ENCODE measurements around the gene LPXN.

Gene LPXN

DNA sequence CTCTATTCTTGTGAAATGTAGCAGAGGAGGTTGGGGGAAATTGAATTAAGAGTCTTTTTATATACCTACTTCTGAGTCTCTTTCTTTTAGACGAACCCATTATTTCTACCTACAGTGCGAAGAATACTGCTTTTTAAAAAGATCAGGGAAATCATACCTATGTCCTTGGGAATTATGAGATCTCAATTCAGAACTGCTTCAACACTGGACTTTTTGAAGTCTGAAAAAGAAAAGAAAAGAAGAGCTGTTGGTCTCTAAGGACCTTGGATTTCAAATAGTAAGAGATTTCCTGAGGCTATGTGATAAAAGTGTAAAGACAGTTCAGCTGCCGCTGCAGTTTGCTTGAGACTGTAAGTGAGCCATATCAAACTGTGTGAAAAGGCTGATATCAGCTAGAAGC is 64.0 kb downstream of the LPXN start:
- no peak for DNase-seq

DNA sequence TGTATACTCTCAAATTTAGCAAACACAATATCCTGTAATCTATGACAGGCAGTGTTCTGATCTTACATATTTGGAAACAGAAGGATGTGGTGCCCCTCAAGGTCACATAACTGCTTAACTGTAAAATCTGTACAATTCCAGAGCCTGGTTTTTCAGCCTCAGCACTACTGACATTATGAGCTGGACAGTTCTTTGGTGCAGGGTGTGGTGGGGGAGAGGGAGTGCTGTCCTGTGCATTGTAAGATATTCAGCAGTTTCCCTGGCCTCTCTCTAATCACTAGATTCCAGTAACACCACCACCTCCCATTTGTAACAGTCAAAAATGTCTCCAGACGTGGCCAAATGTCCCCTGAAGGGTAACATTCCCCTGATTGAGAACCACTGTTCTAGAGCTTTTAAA is 65.9 kb downstream of the LPXN start:
- DNase-seq, result no peak

DNA sequence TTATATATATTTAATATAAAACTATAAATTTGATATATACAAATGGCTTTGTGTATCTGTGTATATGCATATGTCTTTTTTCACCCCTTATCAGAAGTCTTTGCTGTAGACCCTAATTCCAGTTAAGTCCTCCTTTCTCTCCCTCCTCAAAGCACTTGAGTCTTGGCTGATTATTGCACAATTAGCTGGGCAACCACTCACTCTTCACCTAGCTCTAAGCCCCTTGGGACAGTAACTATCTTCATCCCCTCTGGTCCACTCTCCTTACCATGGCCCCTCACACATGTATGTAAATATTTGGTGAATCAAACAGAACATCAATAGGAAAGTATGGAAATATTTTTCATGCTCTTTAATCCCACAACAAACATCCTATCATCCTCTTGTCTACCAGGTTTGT is 66.8 kb downstream of the LPXN start:
- DNase-seq, result no peak

DNA sequence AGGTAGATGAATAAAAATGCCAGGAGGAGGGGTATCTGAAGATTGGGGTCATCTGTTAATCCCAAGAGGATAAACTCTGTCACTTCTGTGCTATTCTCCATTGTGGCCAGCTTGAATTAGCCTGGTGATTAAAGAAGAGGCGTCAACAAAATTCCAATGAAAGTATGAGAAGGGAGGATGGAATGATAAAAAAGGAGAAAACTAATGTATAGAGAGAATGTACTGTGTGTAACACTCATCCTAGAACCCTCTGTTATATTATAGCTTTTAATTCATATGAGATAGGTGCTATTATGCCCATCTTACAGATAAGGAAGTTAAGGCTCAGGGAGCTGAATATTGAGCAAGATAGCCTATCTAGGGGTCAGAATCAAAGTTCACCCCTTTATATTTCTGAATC is 67.7 kb downstream of the LPXN start, which contains the start of gene OR5B21:
OR5B21 (minus strand) TSS at position 101 of the 400 bp plus-strand sequence; CDS start at position 101, 0 bp downstream.
- no peak for DNase-seq

DNA sequence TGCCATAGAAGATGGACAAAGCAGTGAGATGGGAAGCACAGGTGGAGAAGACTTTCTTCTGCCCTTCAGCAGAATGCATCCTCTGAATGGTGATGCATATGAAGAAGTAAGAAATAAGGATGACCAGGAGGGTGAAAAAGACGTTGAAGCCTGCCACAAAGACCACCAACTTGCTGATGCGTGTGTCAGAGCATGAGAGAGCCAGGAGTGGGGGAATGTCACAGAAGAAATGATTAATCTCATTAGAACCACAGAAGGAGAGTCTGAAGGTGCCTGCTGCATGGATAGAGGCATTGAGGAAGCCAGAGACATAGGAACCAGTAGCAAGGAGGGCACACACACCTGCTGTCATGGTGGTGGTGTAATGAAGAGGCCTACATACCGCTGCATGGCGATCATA is 68.3 kb downstream of the LPXN start:
- no peak for DNase-seq

DNA sequence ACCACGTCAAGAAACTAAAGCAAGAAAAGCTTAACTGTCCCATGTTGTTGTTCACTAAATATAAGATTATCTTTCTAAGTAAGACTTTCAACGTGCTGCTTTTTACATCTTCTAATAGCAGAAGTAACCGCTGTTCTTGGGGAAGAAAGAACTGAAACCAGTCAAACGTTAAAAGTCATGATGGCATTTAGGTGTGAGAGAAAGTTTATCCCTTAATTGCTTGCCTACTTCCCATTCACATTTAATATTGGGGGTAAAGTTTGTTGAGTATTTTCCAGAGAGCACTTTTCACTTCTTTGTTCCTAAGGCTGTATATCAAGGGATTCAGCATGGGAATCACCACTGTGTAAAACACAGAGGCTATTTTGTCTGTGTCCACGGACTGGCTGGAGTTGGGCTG is 68.7 kb downstream of the LPXN start:
- DNase-seq, result no peak

DNA sequence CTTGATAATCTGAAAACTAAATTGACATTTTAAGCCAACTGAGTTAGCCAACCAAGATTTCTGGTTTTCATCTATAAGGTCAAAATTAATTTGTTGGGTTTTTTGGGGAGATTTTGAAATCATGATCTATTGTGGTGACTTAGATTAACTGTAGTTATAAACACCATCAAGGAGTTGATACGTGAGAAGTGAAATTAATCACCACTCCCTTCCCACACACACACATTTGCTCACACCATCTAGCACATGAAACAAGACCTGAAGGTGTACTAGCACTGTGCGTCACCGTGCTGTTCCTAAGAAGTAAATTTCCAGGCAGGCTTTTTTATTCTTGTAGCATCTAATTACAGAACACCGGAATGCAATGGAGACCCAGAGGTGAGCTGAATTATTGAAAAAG is 69.8 kb downstream of the LPXN start:
- DNase-seq, result no peak

DNA sequence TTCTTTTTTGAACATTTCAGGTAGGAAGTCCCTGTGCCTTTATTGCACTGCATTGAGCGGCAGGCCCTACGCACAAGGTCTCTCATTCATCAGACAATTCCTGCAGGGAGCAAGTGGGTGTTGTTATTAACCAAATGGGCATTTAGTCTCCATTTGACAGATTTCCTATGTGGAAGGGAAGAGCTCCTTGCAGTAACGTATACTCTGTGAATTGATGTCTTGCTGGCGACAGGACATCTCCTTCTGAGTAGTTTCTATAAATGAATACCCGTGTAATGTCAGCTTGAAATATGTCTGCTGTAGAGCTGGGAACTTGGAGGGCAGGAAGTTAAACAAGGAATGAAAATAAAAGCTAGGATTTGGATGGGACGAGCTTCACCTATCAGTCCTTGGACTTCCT is 71.4 kb downstream of the LPXN start:
- DNase-seq, result no peak

DNA sequence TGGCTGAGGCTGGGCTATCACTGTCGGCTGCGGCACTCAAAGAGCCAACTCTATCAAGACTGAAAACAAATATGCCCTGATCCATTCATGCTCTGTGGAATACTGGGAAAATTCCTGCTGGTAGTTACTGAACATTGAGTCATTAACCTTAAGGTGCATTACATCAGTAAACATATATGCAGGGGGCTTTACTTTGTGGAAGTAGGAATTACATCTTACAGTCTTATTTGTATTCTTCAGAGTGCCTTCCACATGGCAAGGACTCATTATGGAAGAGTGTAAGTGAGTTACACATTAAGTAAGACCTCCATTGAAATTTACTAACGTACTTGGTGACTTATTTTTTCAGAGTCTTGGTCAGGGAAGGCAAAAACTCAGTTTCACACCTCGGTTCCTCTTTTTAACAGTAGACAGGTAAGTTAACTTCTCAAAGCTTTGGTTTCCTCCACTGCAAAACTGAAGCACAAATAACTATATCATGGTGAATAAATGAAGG is 72.2 kb downstream of the LPXN start:
- DNase-seq, result no peak

DNA sequence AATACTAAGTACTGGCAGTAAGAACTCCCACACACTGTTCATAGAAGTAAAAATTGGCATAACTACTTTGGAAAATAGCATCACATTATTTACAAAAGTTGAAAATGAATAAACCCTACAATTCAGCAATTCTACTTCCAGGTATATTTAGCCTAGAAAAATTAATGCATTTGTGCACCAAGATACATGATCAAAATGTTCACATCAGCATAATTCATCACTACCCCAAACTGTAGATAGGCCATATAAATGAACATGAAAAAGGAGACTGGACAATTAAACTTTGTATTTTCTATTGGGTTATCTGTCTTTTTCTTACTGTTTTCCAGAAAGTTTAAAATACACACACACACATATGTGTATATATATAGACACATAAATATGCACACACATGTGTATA is 73.7 kb downstream of the LPXN start:
- no peak for DNase-seq

DNA sequence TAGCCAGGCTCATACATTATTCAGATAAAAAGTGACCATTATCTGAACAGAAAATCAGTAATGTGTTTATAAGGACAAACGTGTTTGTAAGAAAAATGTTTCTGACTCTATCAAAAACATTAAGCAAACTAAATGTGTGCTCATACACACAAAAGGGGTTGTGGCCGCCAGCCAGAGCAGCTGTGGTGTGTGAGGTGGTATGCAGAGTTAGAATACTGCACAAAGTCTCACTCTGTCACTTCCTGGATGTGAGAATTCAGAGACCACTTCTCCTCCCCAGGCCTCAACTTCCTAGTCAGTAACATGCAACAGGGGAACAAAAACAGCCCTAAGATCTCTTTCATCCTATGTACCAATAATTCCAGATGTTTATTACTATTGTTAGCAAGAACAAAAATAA is 77.2 kb downstream of the LPXN start:
- no peak for DNase-seq

DNA sequence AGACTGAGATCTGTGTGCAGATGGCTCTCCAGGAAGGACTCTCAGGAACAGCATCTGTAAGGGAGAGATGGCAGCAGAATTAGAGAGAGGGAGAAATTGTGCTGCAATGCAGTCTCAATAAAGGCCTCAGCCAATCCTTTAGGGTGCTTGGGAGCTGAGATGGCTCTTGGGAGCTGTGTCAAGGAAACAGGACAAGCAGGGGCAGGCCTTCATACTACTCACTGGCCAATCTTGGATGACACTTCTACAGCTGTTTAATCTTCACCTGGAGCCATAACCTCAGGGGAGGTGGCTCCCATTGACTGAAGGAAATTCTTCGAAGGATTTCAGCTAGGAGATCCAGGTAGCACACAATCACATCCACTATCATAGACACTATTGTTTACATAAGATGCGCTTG is 77.7 kb downstream of the LPXN start:
- no peak for DNase-seq

DNA sequence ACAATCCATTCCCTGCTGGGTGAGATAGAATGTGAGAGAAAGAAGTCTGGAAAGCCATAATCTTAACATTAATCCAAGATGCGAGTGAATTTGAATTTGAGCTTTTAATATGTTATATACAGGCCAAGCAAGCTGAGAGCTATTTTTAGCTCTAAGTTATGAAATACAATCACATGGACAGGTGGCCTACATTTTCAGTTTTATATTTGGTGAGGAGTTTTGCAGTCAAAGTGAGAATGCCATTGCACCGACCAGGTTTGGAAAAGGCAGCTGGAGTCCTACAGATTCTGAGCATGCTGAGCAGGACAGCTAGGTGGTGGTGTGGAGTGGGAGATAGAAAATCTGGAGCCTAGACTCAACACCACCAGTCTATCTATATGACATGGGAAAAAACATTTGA is 79.8 kb downstream of the LPXN start:
- DNase-seq, result no peak

DNA sequence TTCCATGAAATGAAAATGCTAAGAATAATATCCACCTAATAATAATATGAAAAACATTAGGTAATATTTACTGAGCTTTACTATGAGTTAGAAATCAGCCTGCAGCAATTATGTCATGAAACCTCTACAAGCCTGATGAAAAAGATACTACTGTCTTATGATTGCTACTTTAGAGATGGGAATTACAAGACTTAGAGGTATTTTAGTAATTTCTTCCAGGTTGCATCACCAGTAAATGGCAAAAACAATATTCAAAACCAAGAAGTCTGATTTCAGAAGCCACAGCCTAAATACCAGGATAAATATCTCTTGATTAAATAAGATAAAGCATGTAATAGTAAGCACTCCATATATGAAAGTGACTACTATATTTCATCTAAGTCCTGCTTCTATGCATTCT is 81.6 kb downstream of the LPXN start:
- DNase-seq, result no peak

DNA sequence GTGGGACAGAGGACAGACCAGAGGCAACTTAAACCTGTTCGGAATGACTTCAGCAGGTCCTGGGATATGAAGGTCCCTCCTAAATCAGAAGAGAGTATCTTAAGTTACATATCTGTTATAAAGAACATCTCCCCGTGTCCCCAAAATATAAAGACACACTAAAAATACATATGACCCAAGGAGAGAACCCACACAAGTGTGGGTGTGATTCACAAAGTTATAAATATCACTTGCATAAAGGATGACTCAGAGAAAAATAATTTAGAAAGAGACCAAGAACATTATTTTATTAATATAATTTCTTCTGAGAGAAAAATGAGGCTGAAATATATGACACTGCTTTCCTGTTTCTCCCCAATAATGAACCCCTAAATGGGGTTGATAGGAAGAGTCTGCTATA is 82.0 kb downstream of the LPXN start:
- peak in 1 of 3 donors; percentile 39 for DNase-seq

DNA sequence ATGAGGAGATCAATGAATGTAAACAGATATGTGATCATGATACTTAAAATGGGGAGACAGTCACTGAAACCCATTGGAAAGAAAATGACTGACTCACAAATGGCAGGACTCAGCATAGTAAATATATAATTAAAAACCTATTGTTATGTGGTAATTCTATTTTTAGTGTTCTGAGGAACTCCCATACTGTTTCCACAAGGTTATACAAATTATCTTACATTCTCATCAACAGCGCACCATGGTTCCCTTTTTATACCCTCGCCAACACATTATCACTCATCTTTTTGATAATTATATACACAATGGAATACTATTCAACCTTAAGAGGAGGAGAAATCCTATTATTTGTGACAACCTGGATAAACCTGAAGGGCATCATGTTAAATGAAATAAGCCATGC is 84.8 kb downstream of the LPXN start:
- no peak for DNase-seq

DNA sequence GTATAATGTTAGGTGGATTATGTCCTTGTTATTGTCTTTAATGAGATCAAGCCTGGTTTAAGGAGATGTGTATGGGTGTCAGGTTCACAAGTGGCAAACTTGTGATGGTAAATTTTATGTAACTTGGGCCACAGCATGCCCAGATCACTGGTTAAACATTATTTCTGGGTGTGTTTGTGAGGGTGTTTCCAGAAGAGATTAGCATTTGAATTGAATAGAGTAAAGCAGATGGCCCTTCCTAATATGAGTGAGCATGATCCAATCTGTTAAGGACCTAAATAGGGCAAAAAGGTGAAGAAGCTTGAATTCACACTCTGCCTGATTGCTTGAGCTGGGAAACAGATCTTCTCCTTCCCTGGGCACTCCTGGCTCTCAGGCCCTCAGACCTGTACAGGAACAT is 88.5 kb downstream of the LPXN start:
- no peak for DNase-seq

DNA sequence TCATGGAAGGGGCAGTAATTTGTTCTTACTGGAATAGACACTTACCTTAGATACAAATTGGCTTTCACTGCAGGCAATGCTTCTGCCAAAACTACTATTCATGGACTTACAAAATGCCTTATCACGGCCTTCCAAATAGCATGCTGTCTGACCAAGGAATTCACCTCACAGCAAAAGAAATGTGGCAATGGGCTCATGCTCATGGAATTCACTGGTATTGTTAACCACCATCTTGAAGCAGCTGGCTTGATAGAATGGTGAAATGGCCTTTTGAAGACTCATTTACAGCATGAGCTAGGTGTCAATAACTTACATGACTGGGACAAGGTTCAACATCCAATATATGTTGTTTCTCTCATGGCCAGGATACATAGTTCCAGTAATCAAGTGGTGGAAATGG is 89.7 kb downstream of the LPXN start:
- no peak for DNase-seq
